ENCODE results near the gene TAGLN2. TPM values are rescaled to one million over a fixed set of nuclear protein-coding genes. Genes with fewer than 3 reads are reported as not detected.
A peak's percentile ranks its signal among the peaks of the same experiment; 100 is the strongest.

Gene TAGLN2
- total and polyA plus RNA-seq, 9 of the 15 experiments (the other 6 are each of a cell fraction or from before 2014, with no cell fraction given), result 192 to 683 (median 455) TPM

GRCh38 chr1:159881622-159882526, 43.4 kb downstream of the TAGLN2 start (continued):
- TF ChIP-seq ZBTB11 (CRISPR knock-in tag; IDR thresholded peaks at IDR 0.05) (no peak), ZNF609 (CRISPR knock-in tag; IDR thresholded peaks at IDR 0.05; ENCODE audit: borderline replicate concordance) (no peak), CCNT2 (IDR thresholded peaks at IDR 0.05; ENCODE audit: borderline replicate concordance, extremely low read depth, insufficient read length, low read depth, low read length) (no peak), ZNF696 (CRISPR knock-in tag; conservative IDR thresholded peaks at IDR 0.05) (no peak), TCFL5 (CRISPR knock-in tag; conservative IDR thresholded peaks at IDR 0.05) (no peak), SMARCA4 (IDR thresholded peaks at IDR 0.05) (peak; percentile 69), CTBP1 (IDR thresholded peaks at IDR 0.05; ENCODE audit: borderline replicate concordance) (peak; percentile 67; the same call in 1 of the 2 replicates), JUND (IDR thresholded peaks at IDR 0.05; ENCODE audit: borderline replicate concordance, low read depth, low read length) (peak; percentile 78), JUND (tag; IDR thresholded peaks at IDR 0.05; ENCODE audit: borderline replicate concordance, low read depth, low read length) (peak; percentile 66; the same call in 1 of the 3 replicates), SIX5 (IDR thresholded peaks at IDR 0.05; ENCODE audit: borderline replicate concordance in 1 of 2, insufficient read depth in 1 of 2, low read depth in 1 of 2, low read length in 2 of 2) (no peak), NELFE (IDR thresholded peaks at IDR 0.05; ENCODE audit: insufficient read depth, insufficient read length) (no peak), ELK3 (CRISPR knock-in tag; IDR thresholded peaks at IDR 0.05) (no peak), FOXP1 (CRISPR knock-in tag; IDR thresholded peaks at IDR 0.05) (no peak), CREM (IDR thresholded peaks at IDR 0.05; ENCODE audit: low read depth) (no peak), LEF1 (IDR thresholded peaks at IDR 0.05) (no peak; the same call in 1 of the 2 replicates)
